HG03135 (cell line): ENCODE measurements around the gene FRMD3.

Source experiments
- ATAC-seq: cut with Tn5 transposase; IDR thresholded peaks from one replicate; pipeline ENCODE4 v1.9.1; 2021; ENCODE audit warnings: mild to moderate bottlenecking, moderate library complexity; ENCODE audit not compliant: unreplicated experiment

Gene FRMD3

DNA sequence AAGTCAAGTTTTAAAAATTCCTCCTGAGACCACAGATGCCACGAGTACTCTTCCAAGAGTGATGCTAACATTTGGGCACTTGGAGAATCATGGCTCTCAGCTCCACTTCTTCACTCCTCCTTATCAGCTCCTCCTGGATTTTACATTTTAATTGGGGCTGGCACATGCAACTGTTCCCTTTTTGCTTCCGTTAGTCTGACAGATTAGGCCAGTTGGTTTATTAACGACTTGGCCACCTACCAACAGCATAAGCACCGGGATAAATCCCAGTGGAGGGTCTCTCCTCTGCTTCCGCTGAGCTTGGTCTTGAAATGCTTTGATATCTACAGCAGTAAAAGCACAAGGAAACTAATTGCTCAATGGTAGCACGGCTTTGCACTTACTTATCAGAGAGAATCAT is 340.6 kb downstream of the FRMD3 start:
- no peak for ATAC-seq

DNA sequence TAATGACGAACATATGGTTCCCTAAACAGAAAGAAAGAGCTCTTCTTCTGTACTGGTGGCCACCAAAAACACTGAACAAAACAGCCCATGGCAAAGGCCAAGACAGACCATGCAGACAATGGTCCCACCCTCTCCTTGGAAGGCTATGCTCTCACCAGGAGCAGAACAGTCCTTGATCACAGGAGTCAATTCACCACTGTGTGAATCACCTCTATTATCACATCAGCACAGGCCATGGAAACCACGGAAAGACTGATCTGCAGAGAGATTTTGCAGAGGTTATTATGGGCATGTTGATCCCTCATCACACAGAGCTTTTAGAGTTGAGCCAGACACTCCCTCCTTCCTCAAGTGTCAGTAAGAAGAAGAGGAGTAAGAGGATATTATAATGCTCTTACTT is 341.3 kb downstream of the FRMD3 start:
- ATAC-seq, result no peak
